Islet of Langerhans (tissue), 1 donor: ENCODE measurements around the gene TMEM115.
"Not testable (repeated sequence)": the region's sequence is repeated elsewhere in the genome, so short reads cannot be mapped to it uniquely, and the experiment has no call there.

Experiments used
- FAIRE-seq: peaks from one replicate; lab custom pipeline; 2011; peaks lifted over from hg19 to GRCh38; lab: Jason Lieb, UNC

The TMEM115 gene

GRCh38 chr3:50316657-50317242, 42.6 kb downstream of the TMEM115 start:
- no peak for FAIRE-seq

GRCh38 chr3:50314816-50315215, 44.5 kb downstream of the TMEM115 start:
- FAIRE-seq, result no peak

GRCh38 chr3:50314342-50314741, 45.0 kb downstream of the TMEM115 start:
- no peak for FAIRE-seq

GRCh38 chr3:50312041-50312440, 47.3 kb downstream of the TMEM115 start:
- not testable (repeated sequence) for FAIRE-seq
